ENCODE measurements around the gene WWP2.
"Not testable (repeated sequence)": the region's sequence is repeated elsewhere in the genome, so short reads cannot be mapped to it uniquely, and the experiment has no call there.

- TF ChIP-seq FOXM1, BHLHE40 (IDR thresholded peaks at IDR 0.05; ENCODE audit: borderline replicate concordance): not testable (repeated sequence)
Measured at GRCh38 chr16:69854776-69855175, 92.6 kb downstream of the WWP2 start.

All from HEK293T (cell line).